ENCODE results near the gene CFAP69. TPM values are rescaled to one million over a fixed set of nuclear protein-coding genes. Genes with fewer than 3 reads are reported as not detected.

The CFAP69 gene
- total RNA-seq, 1 experiment from 2014 or later: 15.0 TPM

DNA sequence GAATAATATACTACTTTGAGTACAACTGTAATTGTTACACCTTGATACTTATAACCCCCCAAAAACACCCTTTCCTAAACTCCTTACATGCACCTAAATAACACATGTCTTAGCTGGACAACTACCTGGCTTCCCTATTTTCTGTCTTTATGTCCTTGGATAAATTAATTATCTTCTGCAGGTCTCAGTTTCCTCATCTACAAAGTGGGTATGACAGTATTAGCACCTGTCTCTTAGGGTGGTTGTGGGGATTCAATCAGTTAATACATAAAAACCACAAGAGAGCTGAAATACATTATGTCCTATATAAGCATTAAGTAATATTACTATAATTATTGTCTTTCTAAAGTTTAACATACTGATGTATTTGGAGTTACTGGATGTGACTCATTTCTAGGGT, 22.6 kb upstream of the CFAP69 start:
- CTCF ChIA-PET: no interaction called here
- H3K27me3 ChIP-seq (ENCODE audit: insufficient read depth, low read depth): no peaks in the 10 kb centered on the region
- no peak overlapping the region for H2AFZ ChIP-seq
- no peaks in the 10 kb centered on the region for H3K4me1 ChIP-seq (replicated peaks; ENCODE audit: insufficient read depth)
- no peak for DNase-seq
- intact Hi-C loops (cut with micrococcal nuclease; ENCODE audit: unreplicated experiment): no loop called here
- H3K4me3 ChIP-seq: no peak overlapping the region
- POLR2A ChIA-PET (ENCODE audit: unreplicated experiment): no interaction called here
- no peak overlapping the region for H3K27ac ChIP-seq
- no peak for TF ChIP-seq EZH2 (IDR thresholded peaks at IDR 0.05; ENCODE audit: low read depth)
- TF ChIP-seq, protein P1, sequence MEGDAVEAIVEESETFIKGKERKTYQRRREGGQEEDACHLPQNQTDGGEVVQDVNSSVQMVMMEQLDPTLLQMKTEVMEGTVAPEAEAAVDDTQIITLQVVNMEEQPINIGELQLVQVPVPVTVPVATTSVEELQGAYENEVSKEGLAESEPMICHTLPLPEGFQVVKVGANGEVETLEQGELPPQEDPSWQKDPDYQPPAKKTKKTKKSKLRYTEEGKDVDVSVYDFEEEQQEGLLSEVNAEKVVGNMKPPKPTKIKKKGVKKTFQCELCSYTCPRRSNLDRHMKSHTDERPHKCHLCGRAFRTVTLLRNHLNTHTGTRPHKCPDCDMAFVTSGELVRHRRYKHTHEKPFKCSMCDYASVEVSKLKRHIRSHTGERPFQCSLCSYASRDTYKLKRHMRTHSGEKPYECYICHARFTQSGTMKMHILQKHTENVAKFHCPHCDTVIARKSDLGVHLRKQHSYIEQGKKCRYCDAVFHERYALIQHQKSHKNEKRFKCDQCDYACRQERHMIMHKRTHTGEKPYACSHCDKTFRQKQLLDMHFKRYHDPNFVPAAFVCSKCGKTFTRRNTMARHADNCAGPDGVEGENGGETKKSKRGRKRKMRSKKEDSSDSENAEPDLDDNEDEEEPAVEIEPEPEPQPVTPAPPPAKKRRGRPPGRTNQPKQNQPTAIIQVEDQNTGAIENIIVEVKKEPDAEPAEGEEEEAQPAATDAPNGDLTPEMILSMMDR (conservative IDR thresholded peaks at IDR 0.05): no peak
- no peaks in the 10 kb centered on the region for H4K20me1 ChIP-seq (ENCODE audit: insufficient read depth)
- H3K79me2 ChIP-seq (ENCODE audit: low read depth): no peaks in the 10 kb centered on the region
- no peaks in the 10 kb centered on the region for H3K9me3 ChIP-seq (ENCODE audit: insufficient read depth, low read depth)
- no peak overlapping the region for H3K4me2 ChIP-seq
- H3F3A ChIP-seq (ENCODE audit: insufficient read depth, low read depth): no peaks in the 10 kb centered on the region
- no peaks in the 10 kb centered on the region for H3K9me2 ChIP-seq (ENCODE audit: insufficient read depth)
- no TSS peak for BruUV-seq (replicated peaks)
- no peaks in the 10 kb centered on the region for H3K36me3 ChIP-seq (ENCODE audit: low read depth)

DNA sequence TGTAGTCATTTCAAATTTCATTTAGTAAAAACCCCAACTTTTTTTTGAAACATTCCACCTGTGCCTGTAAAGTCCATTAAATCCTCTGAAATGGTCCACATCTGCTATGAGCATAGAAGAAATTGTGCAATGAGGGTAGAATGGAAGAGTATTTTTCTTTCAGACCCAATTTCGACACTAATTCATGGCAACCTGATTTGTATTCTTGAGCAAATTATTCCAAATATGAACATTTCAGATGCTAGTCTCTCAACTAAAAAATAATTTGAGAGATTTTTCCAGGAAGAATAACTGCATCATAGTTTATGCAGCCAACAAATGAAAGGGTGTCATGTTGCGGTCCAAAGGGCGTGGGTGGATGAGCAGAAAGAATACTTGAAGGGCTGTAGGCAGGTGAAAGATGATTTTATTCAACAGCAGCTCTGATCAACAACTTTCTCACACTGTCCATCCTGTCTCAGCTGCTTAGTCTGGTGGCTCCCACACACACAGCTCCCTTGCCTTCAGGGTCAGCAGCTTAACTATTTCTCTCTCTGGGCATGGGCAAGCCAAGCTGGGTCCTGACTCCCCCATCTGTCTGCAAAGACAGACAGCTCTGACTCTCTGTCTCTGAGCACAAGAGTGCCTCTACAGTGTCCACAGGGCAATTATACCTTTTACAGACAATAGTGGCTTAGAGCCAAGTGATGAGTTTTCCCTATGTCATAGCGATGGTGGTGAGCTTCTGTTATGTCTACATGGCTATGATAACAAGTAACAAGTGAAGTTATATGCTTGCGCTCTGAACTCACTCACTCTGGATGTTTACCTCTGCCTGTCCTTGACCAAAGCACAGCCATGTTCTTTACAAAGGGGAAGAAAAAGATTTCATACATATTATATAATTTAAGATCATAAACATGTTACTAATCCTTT, 21.9 kb upstream of the CFAP69 start:
- CTCF ChIA-PET: no interaction called here
- no peaks in the 10 kb centered on the region for H3K79me2 ChIP-seq (ENCODE audit: low read depth)
- H3K4me1 ChIP-seq (replicated peaks; ENCODE audit: insufficient read depth): no peaks in the 10 kb centered on the region
- no peaks in the 10 kb centered on the region for H3K36me3 ChIP-seq (ENCODE audit: low read depth)
- no peak for DNase-seq
- no TSS peak for BruUV-seq (replicated peaks)
- H3K4me3 ChIP-seq: no peak overlapping the region
- no peaks in the 10 kb centered on the region for H4K20me1 ChIP-seq (ENCODE audit: insufficient read depth)
- H3K4me2 ChIP-seq: no peak overlapping the region
- no peak overlapping the region for H2AFZ ChIP-seq
- H3K9me2 ChIP-seq (ENCODE audit: insufficient read depth): no peaks in the 10 kb centered on the region
- no peak overlapping the region for H3K27ac ChIP-seq
- intact Hi-C loops (cut with micrococcal nuclease; ENCODE audit: unreplicated experiment): no loop called here
- no peaks in the 10 kb centered on the region for H3K9me3 ChIP-seq (ENCODE audit: insufficient read depth, low read depth)
- H3K27me3 ChIP-seq (ENCODE audit: insufficient read depth, low read depth): no peaks in the 10 kb centered on the region
- POLR2A ChIA-PET (ENCODE audit: unreplicated experiment): no interaction called here
- no peaks in the 10 kb centered on the region for H3F3A ChIP-seq (ENCODE audit: insufficient read depth, low read depth)
- TF ChIP-seq, protein P1 (conservative IDR thresholded peaks at IDR 0.05): no peak
- no peak for TF ChIP-seq EZH2 (IDR thresholded peaks at IDR 0.05; ENCODE audit: low read depth)

DNA sequence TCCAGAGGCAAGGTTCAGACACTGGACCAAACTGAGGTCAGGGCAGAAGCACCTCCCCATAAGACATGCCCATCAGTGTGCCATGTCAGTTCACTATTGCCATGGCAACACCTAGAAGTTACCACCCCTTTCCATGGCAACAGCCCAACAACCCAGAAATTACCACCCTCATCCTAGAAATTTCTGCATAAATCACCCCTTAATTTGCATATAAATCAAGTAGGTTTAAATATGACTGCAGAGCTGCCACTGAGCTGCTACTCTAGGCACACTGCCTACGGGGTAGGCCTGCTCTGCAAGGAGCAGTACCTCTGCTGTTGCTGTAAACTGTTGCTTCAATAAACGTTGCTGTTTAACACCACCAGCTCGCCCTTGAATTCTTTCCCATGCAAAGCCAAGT, 20.8 kb upstream of the CFAP69 start:
- no peaks in the 10 kb centered on the region for H3K79me2 ChIP-seq (ENCODE audit: low read depth)
- no peaks in the 10 kb centered on the region for H3F3A ChIP-seq (ENCODE audit: insufficient read depth, low read depth)
- no peaks in the 10 kb centered on the region for H3K36me3 ChIP-seq (ENCODE audit: low read depth)
- ChIA-PET CTCF (no interaction called here), POLR2A (ENCODE audit: unreplicated experiment) (no interaction called here)
- intact Hi-C loops (cut with micrococcal nuclease; ENCODE audit: unreplicated experiment): no loop called here
- DNase-seq: no peak
- H3K4me2 ChIP-seq: no peak overlapping the region
- no peak overlapping the region for H3K27ac ChIP-seq
- no TSS peak for BruUV-seq (replicated peaks)
- no peaks in the 10 kb centered on the region for H3K4me1 ChIP-seq (replicated peaks; ENCODE audit: insufficient read depth)
- H3K9me2 ChIP-seq (ENCODE audit: insufficient read depth): no peaks in the 10 kb centered on the region
- H4K20me1 ChIP-seq (ENCODE audit: insufficient read depth): no peaks in the 10 kb centered on the region
- no peaks in the 10 kb centered on the region for H3K9me3 ChIP-seq (ENCODE audit: insufficient read depth, low read depth)
- H2AFZ ChIP-seq: no peak overlapping the region
- no peak overlapping the region for H3K4me3 ChIP-seq
- no peaks in the 10 kb centered on the region for H3K27me3 ChIP-seq (ENCODE audit: insufficient read depth, low read depth)
- no peak for TF ChIP-seq EZH2 (IDR thresholded peaks at IDR 0.05; ENCODE audit: low read depth)
- TF ChIP-seq, protein P1 (conservative IDR thresholded peaks at IDR 0.05): no peak

Data from PC-9 (cell line).